HG03064 (cell line): ENCODE measurements around the gene KDM1B.
"Not testable (repeated sequence)": the region's sequence is repeated elsewhere in the genome, so short reads cannot be mapped to it uniquely, and the experiment has no call there.

Source experiments
- ATAC-seq: cut with Tn5 transposase; IDR thresholded peaks from one replicate; pipeline ENCODE4 v1.9.1; 2021; ENCODE audit warnings: low read depth; ENCODE audit not compliant: unreplicated experiment

Gene KDM1B

DNA sequence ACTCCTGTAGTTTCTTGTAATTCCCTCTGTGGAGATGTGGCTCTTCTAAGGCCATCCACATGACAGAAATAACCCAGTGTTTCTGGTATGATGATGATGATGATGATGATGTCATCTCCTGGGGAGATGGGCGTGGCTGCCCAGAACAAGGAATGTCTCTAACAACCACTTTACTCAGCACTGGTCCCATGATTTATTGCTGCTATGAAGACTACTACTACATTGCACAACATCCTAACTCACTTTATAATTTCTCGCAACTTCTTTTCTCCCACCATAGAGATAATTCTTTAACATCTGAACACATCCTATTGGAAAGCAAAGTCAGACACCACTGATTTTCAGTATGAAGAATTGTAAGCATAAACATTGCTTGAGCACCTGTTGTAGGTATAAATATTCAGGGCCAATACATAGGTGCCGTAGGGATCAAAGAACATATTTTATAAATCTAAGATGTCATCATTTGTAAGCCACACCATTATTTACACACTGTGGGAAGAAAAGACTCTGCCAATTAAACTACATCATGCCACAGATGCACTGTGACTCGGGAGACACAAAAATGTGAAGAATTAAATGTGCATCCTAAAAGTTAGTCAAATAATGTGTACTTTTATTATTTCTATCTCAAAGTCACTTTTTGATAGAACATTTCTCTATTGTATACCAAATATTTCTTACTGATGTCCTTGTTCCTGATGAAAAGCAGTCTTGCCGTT lies 6.8 kb upstream of the KDM1B start:
- no peak for ATAC-seq

- not testable (repeated sequence) for ATAC-seq
Observed at GRCh38 chr6:18151391-18151790, 3.8 kb upstream of the KDM1B start.

- ATAC-seq: no peak
Observed at GRCh38 chr6:18151801-18152200, 3.4 kb upstream of the KDM1B start.

- ATAC-seq: no peak
Observed at GRCh38 chr6:18153311-18153703, 1.9 kb upstream of the KDM1B start.

DNA sequence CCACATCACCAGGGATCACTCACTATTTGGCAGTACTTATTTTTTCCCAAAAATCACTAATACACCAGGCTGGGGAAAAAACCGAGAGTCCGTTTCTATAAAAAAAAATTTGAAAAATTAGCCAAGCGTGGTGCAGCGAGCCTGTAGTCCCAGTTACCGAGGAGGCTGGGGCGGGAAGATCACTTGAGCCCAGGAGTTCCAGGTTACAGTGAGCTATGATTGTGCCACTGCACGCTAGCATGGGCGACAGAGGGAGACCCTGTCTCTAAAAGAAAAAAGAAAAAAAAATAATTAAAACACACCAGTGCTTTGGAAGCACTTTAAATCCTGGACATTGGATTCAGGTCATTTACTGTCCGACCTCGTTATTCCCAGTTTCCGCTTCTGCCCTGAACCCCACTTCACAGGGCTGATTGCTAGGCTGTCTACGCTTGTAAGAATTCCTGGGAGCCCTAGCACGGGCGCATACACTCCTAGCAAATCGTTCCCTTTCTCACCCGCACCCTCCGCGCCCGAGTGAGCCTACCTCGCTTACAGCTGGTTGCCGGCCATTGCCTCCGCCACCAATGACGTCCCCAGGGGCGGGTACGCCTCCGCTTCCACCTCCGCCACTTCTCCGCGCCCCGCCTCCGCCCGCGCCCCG lies 594 bp upstream of the KDM1B start, which contains the start of gene TPMT:
Gene TPMT, minus strand, starts transcription at position 571 of the 643 bp plus-strand sequence. CDS start 5,950 bp downstream, outside the sequence.
- peak; percentile 45 for ATAC-seq

DNA sequence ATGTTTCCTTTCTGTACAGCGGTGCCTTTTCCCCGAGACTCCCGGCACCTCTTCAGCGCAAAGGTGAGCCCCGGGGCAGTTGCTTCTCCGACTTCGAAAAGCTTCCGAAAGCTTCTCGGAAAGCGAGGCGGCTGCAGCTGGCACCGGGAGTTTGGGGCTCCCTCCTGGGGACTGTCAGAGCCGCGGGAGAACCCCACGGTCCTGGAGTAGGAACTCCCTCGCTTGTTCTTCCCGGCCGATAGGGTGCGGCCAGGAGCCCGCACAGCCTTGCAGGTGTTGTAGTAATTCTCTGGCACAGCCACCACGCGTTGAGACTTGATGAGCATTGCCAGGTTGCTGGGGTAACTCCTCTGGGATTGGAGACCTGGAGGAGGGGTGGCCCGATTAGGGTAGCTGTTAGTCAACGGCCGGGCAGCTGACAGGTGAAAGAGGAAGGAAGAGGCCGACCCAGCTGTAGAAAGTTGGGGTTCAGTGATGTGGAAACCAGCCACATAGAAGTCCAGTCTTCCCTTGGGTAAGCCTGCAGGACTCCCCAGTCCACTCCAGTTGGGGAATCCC lies 721 bp downstream of the KDM1B start:
- peak; percentile 40 for ATAC-seq

DNA sequence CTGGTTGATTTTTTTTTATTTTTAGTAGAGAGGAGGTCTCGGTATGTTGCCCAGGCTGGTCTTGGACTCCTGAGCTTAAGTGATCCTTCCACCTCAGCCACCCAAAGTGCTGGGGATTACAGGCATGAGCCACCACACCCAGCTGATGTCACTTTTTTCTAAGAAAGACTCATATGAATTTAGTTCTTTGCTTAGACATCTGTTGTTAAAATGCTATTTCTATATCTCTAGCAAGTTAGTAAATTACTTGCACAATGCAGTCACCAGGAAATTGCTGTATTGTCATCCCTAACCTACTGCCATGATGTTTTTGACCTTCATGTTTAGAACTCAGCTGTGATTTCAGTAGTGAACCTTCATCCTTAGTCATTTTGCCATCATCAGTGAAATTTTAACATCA lies 5.7 kb downstream of the KDM1B start:
- no peak for ATAC-seq

- no peak for ATAC-seq
Observed at GRCh38 chr6:18161431-18161830, 6.2 kb downstream of the KDM1B start.

DNA sequence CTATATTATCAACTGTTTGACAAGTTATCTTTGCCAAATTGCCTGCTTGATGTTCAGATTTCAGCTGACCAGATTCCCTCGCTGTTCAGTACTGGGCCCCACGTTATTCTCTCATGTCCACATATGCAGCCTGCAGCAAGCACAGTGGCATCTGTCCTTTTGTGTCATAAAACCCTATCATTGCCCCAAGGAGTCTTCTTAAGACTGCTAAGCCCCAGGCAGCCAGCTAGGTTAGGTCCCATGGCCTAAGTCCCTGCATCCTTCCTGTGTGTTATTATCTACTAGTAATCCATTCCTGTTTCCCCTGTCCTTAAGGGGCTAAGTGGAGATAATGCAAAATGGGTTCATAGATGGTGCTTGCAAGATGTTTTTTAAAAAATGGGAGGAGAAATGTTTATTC lies 7.2 kb downstream of the KDM1B start:
- ATAC-seq: no peak

DNA sequence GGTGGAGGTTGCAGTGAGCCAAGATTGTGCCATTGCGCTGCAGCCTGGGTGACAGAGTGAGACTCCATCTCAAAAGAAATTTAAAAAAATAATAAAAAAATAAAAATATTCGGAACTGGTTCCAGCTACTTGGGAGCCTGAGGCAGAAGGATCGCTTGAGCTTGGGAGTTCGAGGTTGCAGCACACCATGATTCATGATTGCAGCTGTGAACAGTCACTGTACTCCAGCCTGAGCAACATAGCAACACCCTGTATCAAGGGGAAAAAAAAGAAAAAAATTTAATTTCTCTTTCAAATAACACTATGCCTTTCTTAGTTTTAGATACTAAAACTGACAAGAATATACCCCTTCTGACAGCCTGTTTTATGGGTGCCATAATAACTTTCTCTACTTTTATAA lies 10.5 kb downstream of the KDM1B start:
- no peak for ATAC-seq

GRCh38 chr6:18166312-18167036 lies 11.3 kb downstream of the KDM1B start:
- ATAC-seq: no peak

GRCh38 chr6:18168264-18168663 lies 13.0 kb downstream of the KDM1B start:
- ATAC-seq: no peak

DNA sequence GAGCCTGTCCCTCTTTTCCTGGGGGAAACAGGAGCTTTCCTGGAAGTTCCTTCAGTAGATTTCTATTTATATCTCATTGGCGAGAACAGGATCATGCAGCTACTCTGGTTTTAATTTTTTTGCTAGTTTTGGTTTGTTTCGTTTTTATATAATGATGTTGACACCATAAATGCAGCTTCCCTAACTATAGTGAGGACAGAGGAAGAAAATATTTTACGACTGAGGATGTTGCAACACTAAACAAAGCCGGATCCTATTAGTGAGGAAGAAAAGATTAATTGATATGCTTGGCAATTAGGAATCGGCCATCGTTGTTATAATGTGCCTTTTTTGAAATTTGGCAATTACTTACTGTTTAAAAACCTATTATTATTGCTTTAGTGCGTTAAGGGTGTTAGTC lies 16.6 kb downstream of the KDM1B start:
- no peak for ATAC-seq

GRCh38 chr6:18176198-18176597 lies 21.0 kb downstream of the KDM1B start:
- not testable (repeated sequence) for ATAC-seq

GRCh38 chr6:18177286-18177965 lies 22.2 kb downstream of the KDM1B start:
- ATAC-seq: no peak

DNA sequence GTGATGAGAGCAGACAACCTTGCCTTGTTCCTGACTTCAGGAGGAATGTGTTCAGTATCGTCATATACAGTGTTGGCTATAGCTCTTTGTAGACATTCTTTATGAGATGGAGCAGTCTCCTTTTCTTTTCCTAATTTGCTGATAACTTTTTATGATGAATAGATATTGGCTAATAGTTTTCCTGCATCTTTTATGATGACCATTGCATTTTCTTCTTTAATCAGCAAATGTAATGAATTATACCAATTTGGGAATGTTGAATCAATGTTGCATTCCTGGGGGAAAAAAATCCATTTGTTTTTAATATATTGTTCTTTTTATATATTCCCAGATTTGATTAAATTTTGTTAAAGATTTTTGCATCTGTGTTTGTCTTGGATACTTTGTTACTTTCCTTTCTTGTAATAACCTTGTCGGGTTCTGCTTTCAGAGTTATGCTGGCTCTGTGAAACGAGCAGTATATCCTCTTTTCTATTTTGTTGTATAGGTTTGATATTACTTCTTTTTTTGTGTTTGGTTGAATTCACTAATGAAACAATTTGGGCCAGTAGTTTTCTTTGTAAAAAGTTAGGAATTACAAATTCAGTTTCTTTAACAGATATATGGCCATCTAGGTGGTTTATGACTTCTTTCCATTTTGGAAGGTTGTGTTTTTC lies 23.9 kb downstream of the KDM1B start:
- ATAC-seq: no peak

- ATAC-seq: no peak
Observed at GRCh38 chr6:18179770-18180356, 24.6 kb downstream of the KDM1B start.

- ATAC-seq: no peak
Observed at GRCh38 chr6:18182568-18182967, 27.3 kb downstream of the KDM1B start.

GRCh38 chr6:18183766-18184165 lies 28.5 kb downstream of the KDM1B start:
- ATAC-seq: no peak

DNA sequence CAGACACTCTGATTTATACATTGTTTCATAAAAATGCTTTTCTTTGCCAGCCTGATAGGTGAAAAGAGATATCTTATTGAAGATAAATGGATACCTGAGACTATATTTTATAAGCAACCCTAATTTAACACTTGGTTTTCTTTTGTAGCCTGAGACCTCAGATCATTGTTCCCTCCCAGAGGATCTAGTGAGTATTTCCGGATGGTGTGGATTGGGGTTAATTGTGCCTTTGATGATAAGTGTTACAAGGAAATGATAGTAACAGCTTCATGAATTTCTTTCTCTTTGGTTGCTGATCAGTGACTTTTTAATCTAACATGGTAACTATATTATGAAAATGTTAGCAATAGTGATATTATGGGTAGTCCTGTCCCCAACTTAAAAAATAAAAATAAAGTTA lies 30.4 kb downstream of the KDM1B start:
- no peak for ATAC-seq
